ENCODE results near the gene THOC3. TPM values are rescaled to one million over a fixed set of nuclear protein-coding genes. Genes with fewer than 3 reads are reported as not detected.
"Not testable (repeated sequence)": the region's sequence is repeated elsewhere in the genome, so short reads cannot be mapped to it uniquely, and the experiment has no call there.

THOC3 gene
- total and polyA plus RNA-seq, 4 donors: 10.4 to 40.0 (median 20.6) TPM

- H3K4me1 ChIP-seq (ENCODE audit: control insufficient read depth in 4 of 4, insufficient read depth in 4 of 4, low read length in 3 of 4); H3K9me3 ChIP-seq (ENCODE audit: control insufficient read depth in 4 of 4, low read length in 3 of 4); DNase-seq (ENCODE audit: low spot score); H3K9ac ChIP-seq (ENCODE audit: low read depth in 1 of 2, low read length in 2 of 2); H3K27ac ChIP-seq (ENCODE audit: low read depth in 1 of 2, low read length in 2 of 2); H3K36me3 ChIP-seq (ENCODE audit: control insufficient read depth in 4 of 4, insufficient read depth in 3 of 4, low read depth in 1 of 4, low read length in 3 of 4); H3K4me3 ChIP-seq (ENCODE audit: low read depth in 1 of 3, low read length in 3 of 3); H3K27me3 ChIP-seq (ENCODE audit: control insufficient read depth in 4 of 4, insufficient read depth in 4 of 4, low read length in 3 of 4): not testable (repeated sequence)
- WGBS: 80% methylated on average over 1 of the region's 4 CpGs
These were observed 29.4 kb upstream of the THOC3 start for GRCh38 chr5:175997495-175997894.

DNA sequence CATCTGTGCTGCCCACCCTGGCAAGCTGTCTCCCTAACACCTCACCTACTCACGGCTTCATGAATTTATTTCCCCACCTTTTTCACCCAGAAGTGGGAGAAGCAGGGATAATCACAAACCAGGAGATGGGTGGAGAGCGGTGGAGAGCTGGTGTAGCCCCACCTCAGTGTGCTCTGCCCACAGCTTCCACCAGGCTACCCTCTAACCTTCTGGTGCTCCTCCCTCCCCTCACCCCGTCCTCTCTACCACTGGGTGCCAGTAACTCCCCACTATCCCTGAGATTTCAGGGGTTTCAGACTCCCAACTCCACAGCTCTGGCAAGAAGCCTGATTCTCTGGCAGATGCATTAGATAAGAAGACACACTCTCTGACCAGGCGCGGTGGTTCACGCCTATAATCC, 28.7 kb upstream of the THOC3 start:
- H3K9ac ChIP-seq (ENCODE audit: low read depth in 1 of 2, low read length in 2 of 2); H3K9me3 ChIP-seq (ENCODE audit: control insufficient read depth in 4 of 4, low read length in 3 of 4); H3K27ac ChIP-seq (ENCODE audit: low read depth in 1 of 2, low read length in 2 of 2); H3K27me3 ChIP-seq (ENCODE audit: control insufficient read depth in 4 of 4, insufficient read depth in 4 of 4, low read length in 3 of 4); DNase-seq (ENCODE audit: low spot score); H3K36me3 ChIP-seq (ENCODE audit: control insufficient read depth in 4 of 4, insufficient read depth in 3 of 4, low read depth in 1 of 4, low read length in 3 of 4); H3K4me1 ChIP-seq (ENCODE audit: control insufficient read depth in 4 of 4, insufficient read depth in 4 of 4, low read length in 3 of 4); H3K4me3 ChIP-seq (ENCODE audit: low read depth in 1 of 3, low read length in 3 of 3): not testable (repeated sequence)
- 77% methylated on average over 1 of the region's 6 CpGs for WGBS

DNA sequence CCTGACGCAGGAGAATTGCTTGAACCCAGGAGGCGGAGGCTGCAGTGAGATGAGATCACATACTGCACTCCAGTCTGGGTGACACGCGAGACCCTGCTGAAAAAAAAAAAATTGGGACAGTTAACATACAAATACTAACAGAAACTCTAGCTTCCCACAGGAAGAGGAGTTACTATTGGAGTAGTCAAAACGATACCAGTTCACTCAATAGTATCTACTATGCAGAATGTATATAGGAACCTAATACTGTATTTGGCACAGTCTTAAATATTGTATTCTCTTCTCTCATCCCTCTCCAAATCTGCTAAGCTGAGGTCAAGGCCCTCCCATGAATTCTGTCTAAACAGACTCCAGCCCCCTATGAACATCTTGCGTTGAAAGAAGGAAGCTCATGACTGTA, 27.4 kb upstream of the THOC3 start:
- WGBS: 83% methylated on average over 5 of the region's 6 CpGs
- H3K27ac ChIP-seq (ENCODE audit: low read depth in 1 of 2, low read length in 2 of 2); H3K27me3 ChIP-seq (ENCODE audit: control insufficient read depth in 4 of 4, insufficient read depth in 4 of 4, low read length in 3 of 4); DNase-seq (ENCODE audit: low spot score); H3K4me3 ChIP-seq (ENCODE audit: low read depth in 1 of 3, low read length in 3 of 3); H3K4me1 ChIP-seq (ENCODE audit: control insufficient read depth in 4 of 4, insufficient read depth in 4 of 4, low read length in 3 of 4); H3K9me3 ChIP-seq (ENCODE audit: control insufficient read depth in 4 of 4, low read length in 3 of 4); H3K9ac ChIP-seq (ENCODE audit: low read depth in 1 of 2, low read length in 2 of 2); H3K36me3 ChIP-seq (ENCODE audit: control insufficient read depth in 4 of 4, insufficient read depth in 3 of 4, low read depth in 1 of 4, low read length in 3 of 4): not testable (repeated sequence)

- not testable (repeated sequence) for H3K9ac ChIP-seq (ENCODE audit: low read depth in 1 of 2, low read length in 2 of 2); H3K9me3 ChIP-seq (ENCODE audit: control insufficient read depth in 4 of 4, low read length in 3 of 4); H3K36me3 ChIP-seq (ENCODE audit: control insufficient read depth in 4 of 4, insufficient read depth in 3 of 4, low read depth in 1 of 4, low read length in 3 of 4); H3K4me3 ChIP-seq (ENCODE audit: low read depth in 1 of 3, low read length in 3 of 3); DNase-seq (ENCODE audit: low spot score); H3K27ac ChIP-seq (ENCODE audit: low read depth in 1 of 2, low read length in 2 of 2); H3K4me1 ChIP-seq (ENCODE audit: control insufficient read depth in 4 of 4, insufficient read depth in 4 of 4, low read length in 3 of 4); H3K27me3 ChIP-seq (ENCODE audit: control insufficient read depth in 4 of 4, insufficient read depth in 4 of 4, low read length in 3 of 4)
- 77% methylated on average over 6 of the region's 17 CpGs for WGBS
These were observed 11.4 kb upstream of the THOC3 start for GRCh38 chr5:175979371-175979995.

GRCh38 chr5:175968381-175968780, 266 bp upstream of the THOC3 start:
- H3K4me1 ChIP-seq (ENCODE audit: control insufficient read depth in 4 of 4, insufficient read depth in 4 of 4, low read length in 3 of 4); H3K27me3 ChIP-seq (ENCODE audit: control insufficient read depth in 4 of 4, insufficient read depth in 4 of 4, low read length in 3 of 4); H3K27ac ChIP-seq (ENCODE audit: low read depth in 1 of 2, low read length in 2 of 2); H3K9me3 ChIP-seq (ENCODE audit: control insufficient read depth in 4 of 4, low read length in 3 of 4); H3K9ac ChIP-seq (ENCODE audit: low read depth in 1 of 2, low read length in 2 of 2); DNase-seq (ENCODE audit: low spot score); H3K36me3 ChIP-seq (ENCODE audit: control insufficient read depth in 4 of 4, insufficient read depth in 3 of 4, low read depth in 1 of 4, low read length in 3 of 4): not testable (repeated sequence)
- WGBS: 18% methylated on average over 4 of the region's 6 CpGs
- peak overlapping the region in 2 of 3 donors; percentile 23 to 66 for H3K4me3 ChIP-seq (ENCODE audit: low read depth in 1 of 3, low read length in 3 of 3)

GRCh38 chr5:175962329-175962728, 5.8 kb downstream of the THOC3 start:
- not testable (repeated sequence) for H3K36me3 ChIP-seq (ENCODE audit: control insufficient read depth in 4 of 4, insufficient read depth in 3 of 4, low read depth in 1 of 4, low read length in 3 of 4); H3K9me3 ChIP-seq (ENCODE audit: control insufficient read depth in 4 of 4, low read length in 3 of 4); H3K27me3 ChIP-seq (ENCODE audit: control insufficient read depth in 4 of 4, insufficient read depth in 4 of 4, low read length in 3 of 4); H3K4me3 ChIP-seq (ENCODE audit: low read depth in 1 of 3, low read length in 3 of 3); DNase-seq (ENCODE audit: low spot score); H3K9ac ChIP-seq (ENCODE audit: low read depth in 1 of 2, low read length in 2 of 2); H3K4me1 ChIP-seq (ENCODE audit: control insufficient read depth in 4 of 4, insufficient read depth in 4 of 4, low read length in 3 of 4); H3K27ac ChIP-seq (ENCODE audit: low read depth in 1 of 2, low read length in 2 of 2)
- WGBS: 98% methylated on average over 5 of the region's 8 CpGs

DNA sequence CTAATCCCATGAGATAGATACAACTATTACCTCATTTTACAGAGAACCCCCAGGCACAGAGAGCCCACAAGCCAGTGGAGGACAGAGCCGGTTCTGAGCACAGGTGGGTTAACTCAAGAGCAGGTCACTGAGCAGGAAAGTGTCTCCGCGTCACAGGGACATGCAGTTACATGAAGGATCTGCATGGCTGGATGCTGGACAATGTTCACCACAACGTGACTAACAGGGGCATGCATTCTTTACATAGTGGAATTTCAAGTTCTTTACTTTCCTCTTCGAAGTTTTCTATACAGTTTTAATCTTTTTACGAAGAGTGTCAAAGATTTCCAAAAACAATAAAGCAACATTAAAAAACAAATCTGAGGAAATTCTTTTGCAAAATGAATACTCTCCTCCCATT, 7.9 kb downstream of the THOC3 start:
- H3K9ac ChIP-seq (ENCODE audit: low read depth in 1 of 2, low read length in 2 of 2); DNase-seq (ENCODE audit: low spot score); H3K4me3 ChIP-seq (ENCODE audit: low read depth in 1 of 3, low read length in 3 of 3); H3K36me3 ChIP-seq (ENCODE audit: control insufficient read depth in 4 of 4, insufficient read depth in 3 of 4, low read depth in 1 of 4, low read length in 3 of 4); H3K4me1 ChIP-seq (ENCODE audit: control insufficient read depth in 4 of 4, insufficient read depth in 4 of 4, low read length in 3 of 4); H3K27ac ChIP-seq (ENCODE audit: low read depth in 1 of 2, low read length in 2 of 2); H3K9me3 ChIP-seq (ENCODE audit: control insufficient read depth in 4 of 4, low read length in 3 of 4); H3K27me3 ChIP-seq (ENCODE audit: control insufficient read depth in 4 of 4, insufficient read depth in 4 of 4, low read length in 3 of 4): not testable (repeated sequence)
- 97% methylated on average over 6 of the region's 6 CpGs for WGBS

- 97% methylated on average over 2 of the region's 2 CpGs for WGBS
- not testable (repeated sequence) for H3K36me3 ChIP-seq (ENCODE audit: control insufficient read depth in 4 of 4, insufficient read depth in 3 of 4, low read depth in 1 of 4, low read length in 3 of 4); H3K9ac ChIP-seq (ENCODE audit: low read depth in 1 of 2, low read length in 2 of 2); H3K4me1 ChIP-seq (ENCODE audit: control insufficient read depth in 4 of 4, insufficient read depth in 4 of 4, low read length in 3 of 4); H3K9me3 ChIP-seq (ENCODE audit: control insufficient read depth in 4 of 4, low read length in 3 of 4); H3K27ac ChIP-seq (ENCODE audit: low read depth in 1 of 2, low read length in 2 of 2); H3K27me3 ChIP-seq (ENCODE audit: control insufficient read depth in 4 of 4, insufficient read depth in 4 of 4, low read length in 3 of 4); DNase-seq (ENCODE audit: low spot score); H3K4me3 ChIP-seq (ENCODE audit: low read depth in 1 of 3, low read length in 3 of 3)
These were observed 9.6 kb downstream of the THOC3 start for GRCh38 chr5:175958515-175958914.

DNA sequence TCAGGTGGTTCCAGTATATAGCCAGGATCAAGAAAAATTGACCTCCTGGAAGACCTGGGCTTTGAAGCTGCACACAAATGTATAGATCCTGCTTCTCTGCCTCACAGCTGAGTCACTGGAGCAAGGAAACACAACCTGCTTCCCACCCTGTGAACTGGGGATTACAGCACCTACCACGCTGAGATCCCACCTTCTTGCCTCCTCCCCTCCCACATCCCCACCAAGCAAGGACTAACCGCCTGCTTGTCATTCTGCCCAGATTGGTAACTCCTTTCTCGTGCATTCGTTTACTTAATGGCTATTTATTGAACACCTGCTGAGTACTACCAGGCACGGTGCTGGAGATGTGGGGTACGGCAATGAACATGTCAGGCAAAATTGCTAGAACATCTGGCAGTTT, 14.0 kb downstream of the THOC3 start:
- 75% methylated on average over 4 of the region's 6 CpGs for WGBS
- H3K27ac ChIP-seq (ENCODE audit: low read depth in 1 of 2, low read length in 2 of 2); H3K4me3 ChIP-seq (ENCODE audit: low read depth in 1 of 3, low read length in 3 of 3); H3K9ac ChIP-seq (ENCODE audit: low read depth in 1 of 2, low read length in 2 of 2); DNase-seq (ENCODE audit: low spot score); H3K36me3 ChIP-seq (ENCODE audit: control insufficient read depth in 4 of 4, insufficient read depth in 3 of 4, low read depth in 1 of 4, low read length in 3 of 4); H3K9me3 ChIP-seq (ENCODE audit: control insufficient read depth in 4 of 4, low read length in 3 of 4); H3K4me1 ChIP-seq (ENCODE audit: control insufficient read depth in 4 of 4, insufficient read depth in 4 of 4, low read length in 3 of 4); H3K27me3 ChIP-seq (ENCODE audit: control insufficient read depth in 4 of 4, insufficient read depth in 4 of 4, low read length in 3 of 4): not testable (repeated sequence)

All from liver (tissue), 9 donors.